HL-60 (cell line): ENCODE data around the gene PTCD1.
A peak's percentile ranks its signal among the peaks of the same experiment; 100 is the strongest.
"Not testable (repeated sequence)": the region's sequence is repeated elsewhere in the genome, so short reads cannot be mapped to it uniquely, and the experiment has no call there.

Source experiments
- DNase-seq, 2 experiments: peaks; one replicate each; pipeline ENCODE4 v3.0.0-alpha.2; 2010 to 2020; ENCODE audit warnings: low read depth in 1 of 2, low spot score in 1 of 2
- H3K27ac ChIP-seq: fragments of 250-450 bp; sonication (Bioruptor Pico); replicated peaks from 2 replicates; pipeline ENCODE4 v1.5.1; 2020; ENCODE audit warnings: mild to moderate bottlenecking, moderate library complexity
- H3K27me3 ChIP-seq: fragments of 250-450 bp; sonication (Bioruptor Pico); 2 replicates; pipeline ENCODE4 v1.5.1; 2021; ENCODE audit warnings: mild to moderate bottlenecking, moderate library complexity; ENCODE audit not compliant: insufficient read depth, poor library complexity, severe bottlenecking
- H3K4me3 ChIP-seq: replicated peaks from 2 replicates; pipeline ENCODE4 v1.5.1; 2011; ENCODE audit warnings: mild to moderate bottlenecking, control low read depth, low read length; ENCODE audit not compliant: insufficient read depth
- CTCF ChIP-seq: IDR thresholded peaks from one replicate; pipeline ENCODE4 v1.5.1; 2011; ENCODE audit warnings: low read length, control low read depth, inconsistent platforms; ENCODE audit not compliant: insufficient read depth
- GABPA ChIP-seq: IDR thresholded peaks from 2 replicates; pipeline ENCODE4 v1.6.1; 2012; ENCODE audit warnings: low read depth
- POLR2AphosphoS5 ChIP-seq: IDR thresholded peaks from 2 replicates; pipeline ENCODE4 v1.6.1; 2012; ENCODE audit warnings: low read depth
- REST ChIP-seq: IDR thresholded peaks from 2 replicates; pipeline ENCODE4 v1.6.1; 2012; ENCODE audit warnings: low read depth; ENCODE audit not compliant: insufficient replicate concordance
- SPI1 ChIP-seq: IDR thresholded peaks from 2 replicates; pipeline ENCODE4 v1.6.1; 2012; ENCODE audit warnings: low read depth, mild to moderate bottlenecking, borderline replicate concordance

The PTCD1 gene

GRCh38 chr7:99380032-99380822 is 58.4 kb downstream of the PTCD1 start:
- TF ChIP-seq POLR2AphosphoS5 (peak; percentile 63), SPI1 (peak; percentile 99), CTCF (no peak), REST (no peak), GABPA (no peak)
- Histone ChIP-seq H3K4me3 (peak overlapping the region; percentile 40), H3K27me3 (no peaks in the 10 kb centered on the region), H3K27ac (peak overlapping the region; percentile 86)
- peak; percentile 90 to 96 for DNase-seq

GRCh38 chr7:99379693-99380031 is 58.9 kb downstream of the PTCD1 start:
- Histone ChIP-seq H3K27ac (peak overlapping the region; percentile 86), H3K4me3 (peak overlapping the region; percentile 40)
- H3K27me3 ChIP-seq, DNase-seq: not testable (repeated sequence)

- peak overlapping the region; percentile 86 for H3K27ac ChIP-seq
- peak overlapping the region; percentile 40 for H3K4me3 ChIP-seq
- peak; percentile 90 to 92 for DNase-seq
- no peaks in the 10 kb centered on the region for H3K27me3 ChIP-seq
- TF ChIP-seq POLR2AphosphoS5 (peak; percentile 45), REST (no peak), GABPA (no peak), CTCF (no peak), SPI1 (peak; percentile 14; the same call in 1 of the 2 replicates)
Observed at GRCh38 chr7:99379043-99379577, 59.5 kb downstream of the PTCD1 start.

- H3K27ac ChIP-seq, result peak overlapping the region; percentile 82
- TF ChIP-seq SPI1 (peak; percentile 74), GABPA (no peak)
- peak in 1 of 2 experiments; percentile 73 for DNase-seq
- peak overlapping the region; percentile 83 for H3K4me3 ChIP-seq
- H3K27me3 ChIP-seq, result no peaks in the 10 kb centered on the region
Observed at GRCh38 chr7:99375070-99375807, 63.4 kb downstream of the PTCD1 start.
